K562 (cell line): Measurements from ENCODE around the gene SMG7. TPM values are rescaled to one million over a fixed set of nuclear protein-coding genes. Genes with fewer than 3 reads are reported as not detected.

Source experiments
- ATAC-seq: fragments of 200-7000 bp; cut with Tn5 transposase; 3 replicates; pipeline ENCODE4 v1.9.1; 2020; ENCODE audit warnings: moderate library complexity
- BruUV-seq: library from RNA; stranded (reverse); fragments of 400-500 nt; replicated peaks from 2 replicates; lab custom pipeline; 2021; lab: Mats Ljungman, UMichigan
- CTCF ChIA-PET: fragments of 300-600 bp; formaldehyde crosslinking; extraction: SDS; loops from one replicate; lab custom pipeline; 2021; ENCODE audit warnings: low intra/inter-chr PET ratio; lab: Yijun Ruan, JAX
- POLR2A ChIA-PET: fragments of 300-600, 350-650 bp; sonication (Branson Sonifier 250); formaldehyde crosslinking; extraction: SDS; loops from one replicate; lab custom pipeline; 2021; ENCODE audit warnings: antibody characterized with exemption, inconsistent platforms; lab: Yijun Ruan, JAX
- DNase-seq, 4 experiments: peaks; one replicate each; pipeline versions ENCODE4 v3.0.0 to v3.0.0-alpha.2; 2011 to 2018; ENCODE audit warnings: low spot score in 3 of 4, mixed read lengths in 3 of 4; ENCODE audit errors: extremely low read depth in 1 of 4
- FAIRE-seq: peaks from 2 replicates; lab custom pipeline; 2011; peaks lifted over from hg19 to GRCh38; lab: Jason Lieb, UNC
- H2AFZ ChIP-seq: 2 replicates; pipeline ENCODE4 v1.6.0; 2011; ENCODE audit warnings: low read depth, low read length, control low read depth, inconsistent platforms
- H3K27ac ChIP-seq: fragments of 200-600 bp; 3 replicates; pipeline ENCODE4 v1.8.0; 2011; ENCODE audit warnings: low read depth, mild to moderate bottlenecking, control low read depth, inconsistent platforms, low read length, moderate library complexity, mixed read lengths; ENCODE audit errors: extremely low read depth
- H3K27me3 ChIP-seq, 2 experiments: fragments of 300-600 bp in 1 of 2; 2 replicates in 1 of 2; 3 replicates in 1 of 2; pipeline versions ENCODE4 v1.6.0 to v1.8.0; 2011; ENCODE audit warnings: inconsistent platforms in 2 of 2, low read length in 2 of 2, mild to moderate bottlenecking in 1 of 2, mixed read lengths in 1 of 2, moderate library complexity in 1 of 2; ENCODE audit not compliant: control insufficient read depth in 2 of 2, insufficient read depth in 2 of 2
- H3K36me3 ChIP-seq: fragments of 300-600 bp; 3 replicates; pipeline ENCODE4 v1.8.0; 2011; ENCODE audit warnings: mild to moderate bottlenecking, low read length, inconsistent platforms; ENCODE audit not compliant: control insufficient read depth, insufficient read depth
- H3K4me1 ChIP-seq, 2 experiments: fragments of 200-600 bp in 1 of 2; replicated peaks in 1 of 2; 2 replicates in 1 of 2; 3 replicates in 1 of 2; pipeline versions ENCODE4 v1.5.1 to v1.8.0; 2011; ENCODE audit warnings: inconsistent platforms in 2 of 2, low read length in 2 of 2, mild to moderate bottlenecking in 1 of 2, mixed read lengths in 1 of 2, moderate library complexity in 1 of 2; ENCODE audit not compliant: control insufficient read depth in 2 of 2, insufficient read depth in 2 of 2
- H3K4me2 ChIP-seq: 2 replicates; pipeline ENCODE4 v1.6.1; 2011; ENCODE audit warnings: low read length, control low read depth, inconsistent platforms, mixed read lengths; ENCODE audit not compliant: insufficient read depth
- H3K4me3 ChIP-seq: fragments of 200-600 bp; sonication (generic), shearing (Covaris generic); 2 replicates; pipeline ENCODE4 v1.5.1; 2016; ENCODE audit warnings: control low read depth, inconsistent platforms
- H3K79me2 ChIP-seq: fragments of 200-600 bp; 3 replicates; pipeline ENCODE4 v1.8.0; 2011; ENCODE audit warnings: low read length, inconsistent platforms; ENCODE audit not compliant: control insufficient read depth, insufficient read depth
- H3K9ac ChIP-seq, 2 experiments: 2 replicates each; pipeline versions ENCODE4 v1.6.0 to v1.6.1; 2011; ENCODE audit warnings: low read depth in 2 of 2, low read length in 2 of 2, control low read depth in 1 of 2, inconsistent platforms in 1 of 2, mild to moderate bottlenecking in 1 of 2, mixed read lengths in 1 of 2; ENCODE audit not compliant: insufficient read depth in 1 of 2
- H3K9me1 ChIP-seq: one replicate; pipeline ENCODE4 v1.6.0; 2011; ENCODE audit warnings: inconsistent platforms, mild to moderate bottlenecking, low read length, moderate library complexity; ENCODE audit not compliant: control insufficient read depth, insufficient read depth
- H3K9me3 ChIP-seq: replicated peaks from 2 replicates; pipeline ENCODE4 v1.5.1; 2011; ENCODE audit warnings: low read depth, low read length, inconsistent platforms; ENCODE audit not compliant: control insufficient read depth, insufficient read depth
- H4K20me1 ChIP-seq: replicated peaks from 2 replicates; pipeline ENCODE4 v1.6.1; 2011; ENCODE audit warnings: low read length, inconsistent platforms, mixed read lengths; ENCODE audit not compliant: control insufficient read depth, insufficient read depth
- ARID1B ChIP-seq: fragments of 450-650 bp; IDR thresholded peaks from 2 replicates; pipeline ENCODE4 v1.6.1; 2016; ENCODE audit warnings: antibody characterized with exemption, mild to moderate bottlenecking, inconsistent platforms
- ATF1 ChIP-seq, 2 experiments: fragments of 450-650 bp in 1 of 2; IDR thresholded peaks; 2 replicates each; pipeline ENCODE4 v1.6.1; 2016; ENCODE audit warnings: missing compliant biosample characterization in 1 of 2, missing genetic modification characterization in 1 of 2
- CBFA2T3 ChIP-seq: fragments of 450-650 bp; IDR thresholded peaks from 2 replicates; pipeline ENCODE4 v1.6.1; 2017
- HDAC1 ChIP-seq, 2 experiments: fragments of 450-650 bp; IDR thresholded peaks; 2 replicates each; pipeline ENCODE4 v1.6.1; 2016 to 2017; ENCODE audit warnings: inconsistent platforms in 1 of 2, mild to moderate bottlenecking in 1 of 2, moderate library complexity in 1 of 2
- HNRNPLL ChIP-seq: fragments of 200-400 bp; formaldehyde crosslinking; IDR thresholded peaks from 2 replicates; pipeline ENCODE4 v1.6.1; 2017; ENCODE audit warnings: low read length, low read depth, mild to moderate bottlenecking; ENCODE audit not compliant: poor library complexity, severe bottlenecking
- KDM1A ChIP-seq, 2 experiments: fragments of 450-650 bp; IDR thresholded peaks; 2 replicates each; pipeline ENCODE4 v1.6.1; 2016; ENCODE audit warnings: mild to moderate bottlenecking in 2 of 2
- MEF2A ChIP-seq: IDR thresholded peaks from 2 replicates; pipeline ENCODE4 v1.6.1; 2011; ENCODE audit warnings: low read depth, mild to moderate bottlenecking, low read length, moderate library complexity; ENCODE audit not compliant: control insufficient read depth
- NCOR1 ChIP-seq: fragments of 450-650 bp; IDR thresholded peaks from 2 replicates; pipeline ENCODE4 v1.6.1; 2016; ENCODE audit warnings: mild to moderate bottlenecking, moderate library complexity
- PCBP1 ChIP-seq: fragments of 200-400 bp; formaldehyde crosslinking; IDR thresholded peaks from 2 replicates; pipeline ENCODE4 v1.6.1; 2018; ENCODE audit warnings: mild to moderate bottlenecking, low read depth, low read length; ENCODE audit not compliant: poor library complexity, severe bottlenecking
- POLR2AphosphoS5 ChIP-seq: IDR thresholded peaks from 2 replicates; pipeline ENCODE4 v1.6.1; 2011; ENCODE audit warnings: mild to moderate bottlenecking, low read depth, low read length, moderate library complexity; ENCODE audit not compliant: control insufficient read depth, insufficient read depth
- POLR3A ChIP-seq: IDR thresholded peaks from 2 replicates; pipeline ENCODE4 v1.6.1; 2011; ENCODE audit warnings: borderline replicate concordance, mild to moderate bottlenecking, moderate library complexity; ENCODE audit not compliant: insufficient read length, insufficient read depth; ENCODE audit errors: extremely low read depth
- PYGO2 ChIP-seq: fragments of 450-650 bp; IDR thresholded peaks from 2 replicates; pipeline ENCODE4 v1.6.1; 2016; ENCODE audit warnings: mild to moderate bottlenecking, missing genetic modification characterization, moderate library complexity, missing compliant biosample characterization
- RCOR1 ChIP-seq, 2 experiments: IDR thresholded peaks; 2 replicates each; pipeline ENCODE4 v1.6.1; 2012; ENCODE audit warnings: low read depth in 2 of 2, low read length in 2 of 2, borderline replicate concordance in 1 of 2, improper control_type of control experiment in 1 of 2
- SMARCA4 ChIP-seq: fragments of 450-650 bp; IDR thresholded peaks from 2 replicates; pipeline ENCODE4 v1.6.1; 2016
- SMARCE1 ChIP-seq: fragments of 450-650 bp; IDR thresholded peaks from 2 replicates; pipeline ENCODE4 v1.7.1; 2016; ENCODE audit warnings: mild to moderate bottlenecking
- SOX6 ChIP-seq: fragments of 450-650 bp; IDR thresholded peaks from 2 replicates; pipeline ENCODE4 v1.6.1; 2014; ENCODE audit warnings: mild to moderate bottlenecking
- TAL1 ChIP-seq: fragments of 450-650 bp; IDR thresholded peaks from 2 replicates; pipeline ENCODE4 v1.6.1; 2016; ENCODE audit warnings: mild to moderate bottlenecking
- TCF3 ChIP-seq: sonication (generic); formaldehyde crosslinking; IDR thresholded peaks from 2 replicates; pipeline ENCODE4 v1.4.0; 2020; ENCODE audit warnings: mild to moderate bottlenecking, missing genetic modification reagents
- VEZF1 ChIP-seq: fragments of 200-800 bp; sonication (Bioruptor generic); IDR thresholded peaks from 2 replicates; pipeline ENCODE4 v1.6.1; 2017; ENCODE audit warnings: missing genetic modification characterization, missing compliant biosample characterization
- ZNF175 ChIP-seq: fragments of 200-800 bp; sonication (Bioruptor generic); IDR thresholded peaks from 2 replicates; pipeline ENCODE4 v1.6.1; 2016; ENCODE audit warnings: low read depth, mild to moderate bottlenecking, missing genetic modification characterization, missing compliant biosample characterization
- WGBS: fragments of 100-300 bp; shearing (Covaris generic); methylation state at CpG from one replicate; pipeline ENCODE4 v1.1.6; 2016; ENCODE audit warnings: low coverage, mixed read lengths; ENCODE audit not compliant: insufficient coverage; ENCODE audit errors: missing lambda C conversion rate; 5-methylcytosine and 5-hydroxymethylcytosine counted together
- in situ Hi-C: fragments of 300-500 bp; cut with MboI; formaldehyde crosslinking; loops from 4 replicates; pipeline ENCODE4 v1.15.0; 2018; ENCODE audit warnings: inconsistent platforms, mixed read lengths
- intact Hi-C: fragments of 100-400 bp; cut with micrococcal nuclease; formaldehyde crosslinking; loops from 2 replicates; pipeline ENCODE4 v1.14.2; 2022
- polyA plus RNA-seq, 8 experiments: library from polyadenylated mRNA; depleted of rRNA in 4 of 8; stranded (reverse) in 5 of 8; unstranded in 3 of 8; fragments of >200 nt; fragmentation: Nextera tagmentation in 2 of 8; fragmentation: Illumina TruSeq in 1 of 8; extraction: Ambion mirVana in 2 of 8; extraction: Trizol in 1 of 8; gene quantifications; 2 replicates each; pipeline versions ENCODE4 v1.2.1 to v1.2.3, GENCODE V29; 2011 to 2014; ENCODE audit warnings: inconsistent platforms in 1 of 8, missing spikeins in 1 of 8
- total RNA-seq, 7 experiments: library from RNA; depleted of rRNA in 6 of 7; stranded (reverse); fragments of >200 nt in 6 of 7; fragmentation: Illumina TruSeq in 2 of 7; extraction: Trizol in 2 of 7; gene quantifications; 2 replicates each; pipeline versions ENCODE4 v1.2.1 to v1.2.3, GENCODE V29; 2011 to 2021; ENCODE audit warnings: low replicate concordance in 1 of 7
- TF ChIP-seq, protein P1 (sequence below): sonication (generic); IDR thresholded peaks from 2 replicates; pipeline ENCODE4 v1.6.1; 2016

SMG7 gene
- total and polyA plus RNA-seq, 9 of the 15 experiments (the other 6 are each of a cell fraction or from before 2014, with no cell fraction given), result 12.4 to 74.6 (median 29.0) TPM

GRCh38 chr1:183553764-183554163, 81.5 kb downstream of the SMG7 start:
- ChIA-PET POLR2A (interaction anchor here (0.5 to 1.8 kb wide), 5 partner anchors 10 to 32 kb away, joined by 3 to 14 read pairs (median 4); no protein-coding TSS in a partner anchor), CTCF (no interaction called here)
- no peak overlapping the region for H3K4me3 ChIP-seq
- no peak overlapping the region; a peak in 1 of 4 replicates for H3K9ac ChIP-seq
- peaks cover 6% of the 10 kb centered on the region for H3K9me1 ChIP-seq
- peak; percentile 61; the same call in 1 of the 2 replicates for TF ChIP-seq SOX6
- TF ChIP-seq MEF2A, result no peak
- peak in 1 of 2 experiments; percentile 55; a peak in 1 of 4 replicates for TF ChIP-seq RCOR1 (IDR thresholded peaks at IDR 0.05; ENCODE audit: borderline replicate concordance in 1 of 2, low read depth in 2 of 2, low read length in 2 of 2)
- peak in 1 of 2 experiments; percentile 49; a peak in 2 of 4 replicates for TF ChIP-seq HDAC1 (IDR thresholded peaks at IDR 0.05)
- TF ChIP-seq, protein P1, sequence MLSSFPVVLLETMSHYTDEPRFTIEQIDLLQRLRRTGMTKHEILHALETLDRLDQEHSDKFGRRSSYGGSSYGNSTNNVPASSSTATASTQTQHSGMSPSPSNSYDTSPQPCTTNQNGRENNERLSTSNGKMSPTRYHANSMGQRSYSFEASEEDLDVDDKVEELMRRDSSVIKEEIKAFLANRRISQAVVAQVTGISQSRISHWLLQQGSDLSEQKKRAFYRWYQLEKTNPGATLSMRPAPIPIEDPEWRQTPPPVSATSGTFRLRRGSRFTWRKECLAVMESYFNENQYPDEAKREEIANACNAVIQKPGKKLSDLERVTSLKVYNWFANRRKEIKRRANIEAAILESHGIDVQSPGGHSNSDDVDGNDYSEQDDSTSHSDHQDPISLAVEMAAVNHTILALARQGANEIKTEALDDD, result peak; percentile 30; the same call in 1 of the 2 replicates
- no peak for TF ChIP-seq HNRNPLL
- no peak for TF ChIP-seq PYGO2 (tag)
- no peak for TF ChIP-seq ZNF175 (CRISPR knock-in tag)
- TF ChIP-seq VEZF1, result peak; percentile 29; the same call in 1 of the 2 replicates
- TF ChIP-seq POLR3A, result no peak
- TF ChIP-seq PCBP1, result no peak
- peak; percentile 34; the same call in 1 of the 2 replicates for TF ChIP-seq SMARCE1
- no peak for TF ChIP-seq TAL1
- TF ChIP-seq ATF1 (CRISPR knock-in tag; IDR thresholded peaks at IDR 0.05), result no peak
- no peak for TF ChIP-seq ATF1 (tag; IDR thresholded peaks at IDR 0.05)
- TF ChIP-seq POLR2AphosphoS5, result 0 out of 2 replicates have a peak, but pooled peaks have one; percentile 15
- peak; percentile 61 for TF ChIP-seq ARID1B
- 0 out of 4 replicates have a peak, but pooled peaks of 1 of the 2 experiments have one; percentile 18 for TF ChIP-seq KDM1A (IDR thresholded peaks at IDR 0.05)
- TF ChIP-seq CBFA2T3, result peak; percentile 28; the same call in 1 of the 2 replicates
- peak; percentile 38; the same call in 1 of the 2 replicates for TF ChIP-seq NCOR1
- 0 out of 2 replicates have a peak, but pooled peaks have one; percentile 39 for TF ChIP-seq SMARCA4
- TF ChIP-seq TCF3 (CRISPR knock-in tag), result peak; percentile 20; the same call in 1 of the 2 replicates
- WGBS, result 28% methylated on average over 3 of the region's 3 CpGs
- ATAC-seq, result peak; percentile 36; the same call in 2 of the 3 replicates
- no peak overlapping the region for H3K4me2 ChIP-seq
- in situ Hi-C loops, result no loop called here
- no peak overlapping the region for H3K27ac ChIP-seq
- H3K79me2 ChIP-seq, result no peaks in the 10 kb centered on the region
- intact Hi-C loops, result no loop called here
- H3K27me3 ChIP-seq, result no peaks in the 10 kb centered on the region
- peak; percentile 29 to 46 (median 34) for DNase-seq
- no peaks in the 10 kb centered on the region for H3K9me3 ChIP-seq
- no peak for FAIRE-seq
- no peak overlapping the region for H2AFZ ChIP-seq
- H3K36me3 ChIP-seq, result peaks cover 62% of the 10 kb centered on the region
- H3K4me1 ChIP-seq, result peaks cover 6 to 12% of the 10 kb centered on the region in 2 experiments; a peak in 4 of 5 replicates
- BruUV-seq, result no TSS peak
- peaks cover 7% of the 10 kb centered on the region; the same call in 1 of the 2 replicates for H4K20me1 ChIP-seq
